ENCODE data around the gene MBTPS2. TPM values are rescaled to one million over a fixed set of nuclear protein-coding genes. Genes with fewer than 3 reads are reported as not detected.

The MBTPS2 gene
- total and polyA plus RNA-seq, 12 donors: 2.0 to 14.2 (median 12.1) TPM

DNA sequence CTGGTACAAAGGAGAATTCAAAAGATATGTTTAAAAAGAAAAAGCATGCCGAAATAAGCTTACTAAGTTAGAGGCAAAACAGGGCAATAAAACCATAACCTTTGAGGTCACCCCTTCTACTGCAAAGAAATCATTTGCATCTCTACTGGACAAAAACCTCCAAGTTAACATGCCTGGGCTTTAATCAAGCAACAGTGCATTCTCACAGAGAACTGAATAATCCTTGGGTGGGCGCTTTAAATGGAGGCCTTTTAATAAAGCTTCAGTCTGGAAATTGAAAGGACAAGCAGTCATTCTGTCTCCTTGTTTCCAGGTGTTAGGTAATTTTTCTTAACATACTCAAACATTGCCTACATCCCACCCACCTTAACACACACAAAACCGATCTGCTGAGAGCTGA, 66.5 kb downstream of the MBTPS2 start:
- no peak for DNase-seq
- Histone ChIP-seq H3K27me3 (no peaks in the 10 kb centered on the region), H3K4me1 (no peaks in the 10 kb centered on the region), H3K9me3 (no peaks in the 10 kb centered on the region), H3K4me3 (no peak overlapping the region), H3K36me3 (no peaks in the 10 kb centered on the region), H3K27ac (no peak overlapping the region)
- no peak for ATAC-seq
- WGBS, 2 donors: 95 to 98% methylated on average over 3 of the region's 3 CpGs
- no peak for TF ChIP-seq CTCF (IDR thresholded peaks at IDR 0.05)
- intact Hi-C loops (cut with DNase I): no loop called here

- intact Hi-C loops (cut with DNase I): no loop called here
- Histone ChIP-seq H3K4me1 (no peaks in the 10 kb centered on the region), H3K4me3 (no peak overlapping the region), H3K36me3 (no peaks in the 10 kb centered on the region), H3K27me3 (no peaks in the 10 kb centered on the region), H3K27ac (no peak overlapping the region), H3K9me3 (no peaks in the 10 kb centered on the region)
- DNase-seq: no peak
- ATAC-seq: no peak
- no peak for TF ChIP-seq CTCF (IDR thresholded peaks at IDR 0.05)
- WGBS, 2 donors: 65 to 76% methylated on average over 1 of the region's 1 CpG
These were observed 67.8 kb downstream of the MBTPS2 start for GRCh38 chrX:21907260-21907659.

DNA sequence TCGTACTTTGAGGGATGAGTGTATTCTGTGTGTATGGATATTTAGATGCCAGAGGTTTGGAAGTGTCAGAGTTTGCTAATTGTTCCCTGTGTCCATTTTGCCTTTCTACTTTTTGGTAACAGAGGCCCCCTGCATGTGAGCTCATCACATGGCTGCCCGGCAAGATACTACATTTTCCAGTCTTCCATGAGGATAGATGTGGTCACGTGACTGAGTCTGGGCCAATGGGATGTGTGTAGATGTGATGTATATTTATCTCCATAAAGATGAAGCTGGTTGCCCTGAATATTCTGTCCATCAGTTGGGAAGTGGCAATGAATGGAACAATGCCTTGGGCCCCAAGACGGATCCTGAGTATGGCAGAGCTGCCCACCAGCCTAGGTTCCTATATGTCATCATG, 72.1 kb downstream of the MBTPS2 start:
- intact Hi-C loops (cut with DNase I): no loop called here

DNA sequence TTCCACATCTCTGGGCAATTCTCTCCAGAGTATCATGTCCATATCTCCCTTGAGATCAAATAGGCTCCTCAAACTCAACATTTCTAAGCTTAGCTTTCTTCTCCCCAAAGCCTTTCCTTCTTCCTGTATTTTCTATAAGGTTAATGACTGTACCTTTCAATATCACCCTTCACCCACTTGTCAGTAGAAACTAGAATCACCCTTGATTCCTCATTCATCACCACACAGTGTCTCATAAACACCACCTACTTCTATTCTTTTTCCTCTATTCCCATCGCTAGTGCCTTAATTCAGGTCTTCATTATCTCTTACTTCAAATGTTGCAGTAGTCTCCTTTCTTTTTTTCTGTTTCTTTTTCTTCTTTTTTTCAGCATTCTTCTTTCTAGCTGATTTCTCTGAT, 72.8 kb downstream of the MBTPS2 start:
- no peak for TF ChIP-seq CTCF (IDR thresholded peaks at IDR 0.05)
- WGBS, 2 donors: 91 to 96% methylated on average over 1 of the region's 1 CpG
- intact Hi-C loops (cut with DNase I): no loop called here

More for the DNA sequence above, 72.1 kb downstream of the MBTPS2 start:
- Histone ChIP-seq H3K9me3 (no peaks in the 10 kb centered on the region), H3K4me1 (no peaks in the 10 kb centered on the region), H3K4me3 (no peak overlapping the region), H3K27me3 (no peaks in the 10 kb centered on the region), H3K36me3 (no peaks in the 10 kb centered on the region), H3K27ac (no peak overlapping the region)
- ATAC-seq (no peak), DNase-seq (no peak)
- WGBS, 2 donors: 97 to 100% methylated on average over 4 of the region's 4 CpGs
- no peak for TF ChIP-seq CTCF (IDR thresholded peaks at IDR 0.05)

More for the DNA sequence above, 72.8 kb downstream of the MBTPS2 start:
- no peak overlapping the region for H3K27ac ChIP-seq
- ATAC-seq: no peak
- H3K4me3 ChIP-seq: no peak overlapping the region
- no peaks in the 10 kb centered on the region for H3K4me1 ChIP-seq
- H3K36me3 ChIP-seq: no peaks in the 10 kb centered on the region
- no peak for DNase-seq
- no peaks in the 10 kb centered on the region for H3K27me3 ChIP-seq
- no peaks in the 10 kb centered on the region for H3K9me3 ChIP-seq
